ENCODE data around the gene CEACAM1. TPM values are rescaled to one million over a fixed set of nuclear protein-coding genes. Genes with fewer than 3 reads are reported as not detected.
A peak's percentile ranks its signal among the peaks of the same experiment; 100 is the strongest.
"Not testable (repeated sequence)": the region's sequence is repeated elsewhere in the genome, so short reads cannot be mapped to it uniquely, and the experiment has no call there.

CEACAM1 gene
- total and polyA plus RNA-seq, 3 experiments from 2014 or later: 0.15 to 0.78 (median 0.46) TPM

DNA sequence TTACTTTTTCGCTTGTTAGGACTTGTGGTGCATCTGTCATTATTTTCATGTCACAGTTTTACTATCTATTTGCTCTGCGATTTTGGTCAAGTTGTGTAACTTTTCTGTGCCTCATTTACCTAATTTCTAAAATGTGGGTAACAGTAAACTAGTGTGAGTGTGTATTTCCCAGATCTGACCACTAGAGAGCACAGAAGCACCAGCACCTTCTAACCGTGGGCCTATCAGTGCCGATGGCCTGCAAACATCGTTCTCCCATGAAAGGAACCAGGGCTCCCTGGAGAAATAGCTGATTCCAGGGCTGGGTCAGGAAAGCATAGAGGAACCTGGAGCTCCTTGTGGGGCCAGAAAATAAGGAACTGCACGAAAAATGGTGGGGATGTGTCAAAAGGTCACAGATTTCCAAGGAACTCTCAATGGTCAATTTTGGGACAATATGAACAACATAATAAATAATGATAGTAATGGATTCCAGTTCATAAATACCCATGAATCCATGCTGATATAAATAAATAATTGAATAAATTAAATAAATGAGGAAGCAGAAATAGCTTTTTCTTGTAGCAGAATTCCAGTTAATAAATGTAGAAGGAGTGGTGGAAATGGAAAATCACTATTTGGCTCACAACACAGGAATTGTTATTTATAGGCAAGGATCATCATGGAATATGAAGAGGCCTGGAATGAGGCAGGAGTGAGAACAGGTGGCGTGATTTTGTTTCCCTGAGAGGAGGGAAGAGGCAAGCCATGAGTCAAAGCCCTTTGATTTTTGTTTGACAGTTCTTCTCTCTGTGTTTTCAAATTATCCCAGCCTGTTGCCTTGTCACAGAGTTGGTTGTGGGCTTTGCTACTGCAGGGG is 35.3 kb upstream of the CEACAM1 start:
- H3K4me1 ChIP-seq (ENCODE audit: insufficient read depth, low read length): no peaks in the 10 kb centered on the region
- no peak overlapping the region for H3K4me3 Mint-ChIP-seq
- H3K36me3 Mint-ChIP-seq: no peaks in the 10 kb centered on the region
- H3K27me3 ChIP-seq (ENCODE audit: insufficient read depth, low read length, poor library complexity, severe bottlenecking): no peaks in the 10 kb centered on the region
- H3K27ac ChIP-seq (ENCODE audit: low read depth, low read length): no peak overlapping the region
- H3K27me3 Mint-ChIP-seq: peaks cover 13 to 40% of the 10 kb centered on the region in 2 donors
- H3K4me3 ChIP-seq (ENCODE audit: low read length): no peak overlapping the region
- H3K9me3 ChIP-seq (ENCODE audit: low read length): no peaks in the 10 kb centered on the region
- CTCF ChIA-PET: interaction anchor here (0.8 to 1.7 kb wide), 3 partner anchors 29 to 113 kb away, joined by 3 read pairs; no protein-coding TSS in a partner anchor
- H3K9me3 Mint-ChIP-seq: no peaks in the 10 kb centered on the region
- DNase-seq: no peak
- H3K27ac Mint-ChIP-seq: peak overlapping the region in 1 of 8 donors; percentile 25
- H3K36me3 ChIP-seq (ENCODE audit: insufficient read depth, low read length): no peaks in the 10 kb centered on the region
- H3K4me1 Mint-ChIP-seq: peaks cover 0 to 11% (median 1%) of the 10 kb centered on the region in 3 donors
- POLR2A ChIA-PET: no interaction called here

DNA sequence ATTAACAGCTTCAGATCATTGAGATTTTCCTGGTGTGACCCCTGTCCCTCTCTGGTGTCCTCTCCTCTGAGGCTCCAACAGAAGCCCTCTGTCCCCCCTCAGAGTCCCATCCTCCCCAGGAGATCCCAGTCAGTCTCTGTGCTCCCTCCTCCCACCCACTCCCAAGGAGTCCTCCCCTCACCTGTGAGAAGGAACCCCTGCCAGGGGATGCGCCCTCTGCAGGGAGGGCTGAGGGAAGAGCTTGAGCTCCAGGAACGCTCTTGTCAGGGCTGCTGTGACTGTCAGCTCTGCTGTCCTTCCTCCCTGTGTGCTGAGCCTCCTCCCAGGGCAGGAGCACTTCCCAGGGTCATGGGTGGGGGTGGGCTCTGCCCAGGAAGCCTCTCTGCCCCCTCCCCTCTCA is 33.2 kb upstream of the CEACAM1 start:
- Histone ChIP-seq H3K9me3 (ENCODE audit: low read length) (no peaks in the 10 kb centered on the region), H3K27me3 (ENCODE audit: insufficient read depth, low read length, poor library complexity, severe bottlenecking) (no peaks in the 10 kb centered on the region), H3K36me3 (ENCODE audit: insufficient read depth, low read length) (no peaks in the 10 kb centered on the region), H3K4me3 (ENCODE audit: low read length) (no peak overlapping the region), H3K27ac (ENCODE audit: low read depth, low read length) (no peak overlapping the region), H3K4me1 (ENCODE audit: insufficient read depth, low read length) (no peaks in the 10 kb centered on the region)
- ChIA-PET POLR2A (no interaction called here), CTCF (no interaction called here)
- Mint-ChIP-seq H3K9me3 (peaks cover 0 to 2% (median 0%) of the 10 kb centered on the region in 5 donors), H3K4me3 (no peak overlapping the region), H3K36me3 (no peaks in the 10 kb centered on the region), H3K4me1 (peaks cover 0 to 3% (median 1%) of the 10 kb centered on the region in 3 donors), H3K27me3 (peaks cover 7 to 40% of the 10 kb centered on the region in 2 donors), H3K27ac (peak overlapping the region in 1 of 8 donors; percentile 38)
- DNase-seq: no peak

GRCh38 chr19:42560731-42561130 is 32.5 kb upstream of the CEACAM1 start:
- Mint-ChIP-seq H3K9me3 (peaks cover 0 to 2% (median 0%) of the 10 kb centered on the region in 5 donors), H3K4me3 (no peak overlapping the region), H3K27ac (no peak overlapping the region), H3K4me1 (peaks cover 0 to 3% (median 1%) of the 10 kb centered on the region in 3 donors), H3K36me3 (no peaks in the 10 kb centered on the region), H3K27me3 (peaks cover 10 to 40% of the 10 kb centered on the region in 2 donors)
- DNase-seq: no peak
- ChIA-PET CTCF (no interaction called here), POLR2A (no interaction called here)
- H3K4me3 ChIP-seq (ENCODE audit: low read length): no peak overlapping the region
- no peaks in the 10 kb centered on the region for H3K36me3 ChIP-seq (ENCODE audit: insufficient read depth, low read length)
- no peak overlapping the region for H3K27ac ChIP-seq (ENCODE audit: low read depth, low read length)
- H3K4me1 ChIP-seq (ENCODE audit: insufficient read depth, low read length): no peaks in the 10 kb centered on the region
- no peaks in the 10 kb centered on the region for H3K27me3 ChIP-seq (ENCODE audit: insufficient read depth, low read length, poor library complexity, severe bottlenecking)
- no peaks in the 10 kb centered on the region for H3K9me3 ChIP-seq (ENCODE audit: low read length)

DNA sequence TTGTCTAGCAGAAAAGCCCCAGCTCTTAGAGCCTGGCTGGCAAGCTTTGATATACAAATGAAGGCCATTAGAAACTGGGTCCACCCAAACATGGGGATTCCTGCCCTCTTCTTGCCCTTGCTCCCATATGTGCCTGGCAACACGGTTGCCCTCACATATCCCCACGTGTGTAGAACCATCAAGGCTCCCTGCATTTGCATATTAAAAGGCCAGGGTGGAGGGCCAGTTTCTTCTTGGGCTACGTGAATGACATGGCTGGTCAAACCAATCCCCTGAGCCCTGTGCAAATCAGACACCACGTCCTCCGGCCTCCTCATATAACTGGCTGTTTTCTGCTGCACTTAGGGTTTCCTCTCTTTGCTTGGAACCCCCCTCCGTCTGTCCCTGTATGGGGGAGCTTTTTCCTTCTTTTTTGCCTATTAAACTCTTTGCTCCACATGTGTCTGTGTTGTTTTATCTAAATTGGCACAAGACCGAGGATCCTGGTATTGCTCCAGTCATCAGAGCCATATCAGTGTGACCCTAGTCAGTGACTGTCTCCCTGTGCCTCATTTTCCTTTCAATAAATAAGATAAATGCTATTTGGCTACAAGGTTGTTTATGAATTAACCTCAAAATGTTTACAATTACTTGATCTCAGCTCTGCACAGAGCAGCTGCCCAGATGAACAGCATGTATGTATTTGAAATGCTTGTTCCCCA is 30.3 kb upstream of the CEACAM1 start:
- peaks cover 0 to 2% (median 0%) of the 10 kb centered on the region in 5 donors for H3K9me3 Mint-ChIP-seq
- Histone ChIP-seq H3K9me3 (ENCODE audit: low read length) (no peaks in the 10 kb centered on the region), H3K27me3 (ENCODE audit: insufficient read depth, low read length, poor library complexity, severe bottlenecking) (no peaks in the 10 kb centered on the region), H3K36me3 (ENCODE audit: insufficient read depth, low read length) (no peaks in the 10 kb centered on the region), H3K27ac (ENCODE audit: low read depth, low read length) (no peak overlapping the region), H3K4me3 (ENCODE audit: low read length) (no peak overlapping the region), H3K4me1 (ENCODE audit: insufficient read depth, low read length) (no peaks in the 10 kb centered on the region)
- POLR2A ChIA-PET: no interaction called here
- CTCF ChIA-PET: interaction anchor here (0.6 kb wide), 1 partner anchor 8 kb away, joined by 3 read pairs; no protein-coding TSS in a partner anchor
- peaks cover 16 to 55% of the 10 kb centered on the region in 2 donors for H3K27me3 Mint-ChIP-seq
- peaks cover 0 to 3% (median 1%) of the 10 kb centered on the region in 3 donors for H3K4me1 Mint-ChIP-seq
- no peak for DNase-seq
- H3K36me3 Mint-ChIP-seq: no peaks in the 10 kb centered on the region
- no peak overlapping the region for H3K4me3 Mint-ChIP-seq
- H3K27ac Mint-ChIP-seq: no peak overlapping the region

- CTCF ChIA-PET; H3K36me3 Mint-ChIP-seq; H3K27me3 ChIP-seq (ENCODE audit: insufficient read depth, low read length, poor library complexity, severe bottlenecking); DNase-seq; H3K27ac ChIP-seq (ENCODE audit: low read depth, low read length); H3K4me3 ChIP-seq (ENCODE audit: low read length); H3K4me1 ChIP-seq (ENCODE audit: insufficient read depth, low read length); H3K9me3 ChIP-seq (ENCODE audit: low read length); H3K36me3 ChIP-seq (ENCODE audit: insufficient read depth, low read length); H3K4me3 Mint-ChIP-seq; POLR2A ChIA-PET; H3K4me1 Mint-ChIP-seq; H3K9me3 Mint-ChIP-seq: not testable (repeated sequence)
- Mint-ChIP-seq H3K27ac (peak overlapping the region in 1 of 8 donors; percentile 90), H3K27me3 (peaks cover 14 to 49% of the 10 kb centered on the region in 2 donors)
Measured at GRCh38 chr19:42557386-42557871, 29.1 kb upstream of the CEACAM1 start.

GRCh38 chr19:42555801-42556200 is 27.5 kb upstream of the CEACAM1 start:
- Mint-ChIP-seq H3K27ac (no peak overlapping the region), H3K27me3 (peaks cover 13 to 44% of the 10 kb centered on the region in 2 donors), H3K9me3 (peaks cover 0 to 4% (median 0%) of the 10 kb centered on the region in 5 donors), H3K36me3 (no peaks in the 10 kb centered on the region), H3K4me1 (no peaks in the 10 kb centered on the region), H3K4me3 (no peak overlapping the region)
- Histone ChIP-seq H3K9me3 (ENCODE audit: low read length) (no peaks in the 10 kb centered on the region), H3K4me3 (ENCODE audit: low read length) (no peak overlapping the region), H3K36me3 (ENCODE audit: insufficient read depth, low read length) (no peaks in the 10 kb centered on the region), H3K27ac (ENCODE audit: low read depth, low read length) (no peak overlapping the region), H3K4me1 (ENCODE audit: insufficient read depth, low read length) (no peaks in the 10 kb centered on the region), H3K27me3 (ENCODE audit: insufficient read depth, low read length, poor library complexity, severe bottlenecking) (no peaks in the 10 kb centered on the region)
- ChIA-PET POLR2A (no interaction called here), CTCF (interaction anchor here (1.5 kb wide), 1 partner anchor 11 kb away, joined by 5 read pairs; no protein-coding TSS in a partner anchor)
- no peak for DNase-seq

DNA sequence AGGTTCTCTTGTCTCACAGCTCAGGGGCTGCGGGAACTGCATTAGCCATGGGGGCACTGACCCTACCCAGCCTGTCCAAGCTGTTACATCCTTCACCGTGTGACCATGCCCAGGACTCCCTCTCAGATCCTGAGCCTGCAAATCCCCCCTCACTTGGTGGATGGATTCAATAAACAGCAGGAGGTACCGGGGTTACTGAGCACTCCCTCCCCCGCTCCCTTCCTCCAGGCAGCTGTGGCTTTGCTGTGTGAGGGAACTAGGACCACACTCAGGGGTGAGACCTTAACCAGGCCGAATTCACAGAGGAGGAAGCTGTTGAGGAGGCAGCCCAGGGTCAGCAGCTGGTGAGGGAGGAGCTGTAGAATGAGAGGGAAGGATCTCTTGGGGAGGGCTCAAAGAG is 27.0 kb upstream of the CEACAM1 start:
- no peak overlapping the region for H3K27ac Mint-ChIP-seq
- Histone ChIP-seq H3K27ac (ENCODE audit: low read depth, low read length) (no peak overlapping the region), H3K4me3 (ENCODE audit: low read length) (no peak overlapping the region), H3K9me3 (ENCODE audit: low read length) (no peaks in the 10 kb centered on the region), H3K27me3 (ENCODE audit: insufficient read depth, low read length, poor library complexity, severe bottlenecking) (no peaks in the 10 kb centered on the region), H3K36me3 (ENCODE audit: insufficient read depth, low read length) (no peaks in the 10 kb centered on the region), H3K4me1 (ENCODE audit: insufficient read depth, low read length) (no peaks in the 10 kb centered on the region)
- H3K4me1 Mint-ChIP-seq: no peaks in the 10 kb centered on the region
- H3K36me3 Mint-ChIP-seq: no peaks in the 10 kb centered on the region
- ChIA-PET CTCF (interaction anchor here (1.5 kb wide), 1 partner anchor 11 kb away, joined by 5 read pairs; no protein-coding TSS in a partner anchor), POLR2A (no interaction called here)
- DNase-seq: no peak
- peaks cover 13 to 39% of the 10 kb centered on the region in 2 donors for H3K27me3 Mint-ChIP-seq
- no peak overlapping the region for H3K4me3 Mint-ChIP-seq
- H3K9me3 Mint-ChIP-seq: peaks cover 0 to 4% (median 0%) of the 10 kb centered on the region in 5 donors

- Mint-ChIP-seq H3K36me3 (peaks cover 0 to 2% (median 0%) of the 10 kb centered on the region in 3 donors), H3K27ac (peak overlapping the region in 1 of 8 donors; percentile 38), H3K9me3 (peaks cover 0 to 5% (median 1%) of the 10 kb centered on the region in 5 donors), H3K4me3 (no peak overlapping the region), H3K27me3 (peaks cover 15 to 42% of the 10 kb centered on the region in 2 donors), H3K4me1 (no peaks in the 10 kb centered on the region)
- Histone ChIP-seq H3K4me3 (ENCODE audit: low read length) (no peak overlapping the region), H3K27me3 (ENCODE audit: insufficient read depth, low read length, poor library complexity, severe bottlenecking) (no peaks in the 10 kb centered on the region), H3K4me1 (ENCODE audit: insufficient read depth, low read length) (no peaks in the 10 kb centered on the region), H3K27ac (ENCODE audit: low read depth, low read length) (no peak overlapping the region), H3K9me3 (ENCODE audit: low read length) (no peaks in the 10 kb centered on the region), H3K36me3 (ENCODE audit: insufficient read depth, low read length) (no peaks in the 10 kb centered on the region)
- DNase-seq: no peak
- CTCF ChIA-PET: no interaction called here
- POLR2A ChIA-PET: no interaction called here
Measured at GRCh38 chr19:42554046-42554575, 25.8 kb upstream of the CEACAM1 start.

Data from CD8-positive, alpha-beta memory T cell (primary cell).